Ovary (tissue), 9 donors: ENCODE measurements around the gene PLSCR5. TPM values are rescaled to one million over a fixed set of nuclear protein-coding genes. Genes with fewer than 3 reads are reported as not detected.

Experiments used
- DNase-seq, 5 donors: peaks; one replicate each; pipeline ENCODE4 v3.0.0-alpha.2; 2019 to 2020
- H3K27ac ChIP-seq, 2 donors: fragments of 200-600 bp; one replicate each; pipeline versions ENCODE4 v1.5.1 to v1.8.0; 2019 to 2022
- H3K27me3 ChIP-seq: fragments of 200-600 bp; one replicate; pipeline ENCODE4 v1.8.0; 2022
- H3K36me3 ChIP-seq: fragments of 200-600 bp; sonication (generic); one replicate; pipeline ENCODE4 v1.5.1; 2019
- H3K4me1 ChIP-seq: one replicate; pipeline ENCODE4 v1.8.1; 2013; ENCODE audit warnings: mild to moderate bottlenecking, moderate library complexity; ENCODE audit not compliant: insufficient read depth
- H3K4me3 ChIP-seq: fragments of 200-600 bp; sonication (generic); one replicate; pipeline ENCODE4 v1.5.1; 2017
- H3K9me3 ChIP-seq, 2 donors: fragments of 200-600 bp in 1 of 2; sonication (generic) in 1 of 2; one replicate each; pipeline versions ENCODE4 v1.5.1 to v1.8.1; 2013 to 2019; ENCODE audit warnings: mild to moderate bottlenecking in 1 of 2, moderate library complexity in 1 of 2
- EP300 ChIP-seq: sonication (generic); formaldehyde crosslinking; IDR thresholded peaks from one replicate; pipeline ENCODE4 v1.6.1; 2017; ENCODE audit warnings: antibody characterized with exemption
- POLR2A ChIP-seq: fragments of 450-650 bp; IDR thresholded peaks from one replicate; pipeline ENCODE4 v1.6.1; 2017; ENCODE audit warnings: antibody characterized with exemption, mild to moderate bottlenecking, moderate library complexity
- WGBS, 3 donors: extraction: QIAGEN DNeasy Blood & Tissue Kit in 1 of 3; methylation state at CpG; one replicate each; pipeline versions ENCODE4 v1.1.5 to v1.1.7; 2013 to 2017; 5-methylcytosine and 5-hydroxymethylcytosine counted together
- intact Hi-C, 4 donors: fragments of 100-400 bp; cut with DNase I; formaldehyde crosslinking; loops; one replicate each; pipeline versions ENCODE4 v1.11.0 to v1.15.1; 2022 to 2023
- polyA plus RNA-seq, 2 donors: library from polyadenylated mRNA; stranded (reverse); fragments of 200-250 nt in 1 of 2; fragments of 350-450 nt in 1 of 2; fragmentation: Illumina TruSeq in 1 of 2; extraction: RNeasy Lipid Tissue Mini Kit (QIAGEN cat#74804) in 1 of 2; gene quantifications; one replicate each; pipeline ENCODE4 v1.2.3, GENCODE V29; 2013 to 2014
- total RNA-seq, 7 donors: library from RNA; depleted of rRNA in 2 of 7; stranded (reverse); fragments of >200 nt in 2 of 7; fragmentation: NEBNext Ultra II Directional in 3 of 7; extraction: Animal tissue kit (Norgen Biotek cat#: 25700) in 3 of 7; gene quantifications; one replicate each; pipeline versions ENCODE4 v1.1.0 to v1.2.4, GENCODE V29; 2016 to 2023
- TF ChIP-seq, protein P1 (sequence below), 3 donors: fragments of 450-650 bp in 2 of 3; fragments of 200-600 bp in 1 of 3; IDR thresholded peaks; one replicate each; pipeline versions ENCODE4 v1.5.1 to v1.8.0; 2016 to 2022; ENCODE audit warnings: antibody characterized with exemption in 3 of 3, mild to moderate bottlenecking in 1 of 3
- donor health status: DM: no; HTN: no; CAD: no; lungs with moderate emphysema.
- donor health status: DM: no; HTN: no; CAD: no.
- donor health status: Bipolar disorder and iron deficiency.
- donor health status: DM: yes; HTN: yes; CAD: no.
- donor health status: DM: no; HTN: no; CAD: no.
- donor health status: DM: yes; HTN: yes; CAD: no.

PLSCR5 gene
- total and polyA plus RNA-seq, 9 donors: not detected

DNA sequence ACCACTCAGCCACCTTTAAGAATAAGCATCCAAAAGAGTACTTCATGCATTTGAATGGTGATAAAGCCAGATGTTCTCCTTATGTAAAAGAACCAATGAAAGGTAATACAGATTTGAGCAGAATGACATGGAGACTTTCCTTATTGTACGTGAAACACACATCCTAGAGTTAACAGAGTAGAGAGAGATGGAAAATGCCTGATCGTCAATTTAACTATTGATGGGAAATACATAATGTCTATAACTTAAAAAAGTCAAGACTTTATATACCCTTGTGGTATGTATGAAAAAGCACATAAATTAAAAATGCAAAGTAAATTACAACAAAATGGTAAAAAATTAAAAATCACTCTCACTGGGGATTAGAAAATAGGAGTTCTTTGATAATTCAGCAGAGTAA lies 31.7 kb upstream of the PLSCR5 start:
- Histone ChIP-seq H3K9me3 (no peaks in the 10 kb centered on the region), H3K27me3 (no peaks in the 10 kb centered on the region), H3K36me3 (no peaks in the 10 kb centered on the region), H3K4me3 (no peak overlapping the region), H3K4me1 (no peaks in the 10 kb centered on the region), H3K27ac (no peak overlapping the region)
- no peak for TF ChIP-seq EP300
- TF ChIP-seq POLR2A: no peak
- TF ChIP-seq, protein P1, sequence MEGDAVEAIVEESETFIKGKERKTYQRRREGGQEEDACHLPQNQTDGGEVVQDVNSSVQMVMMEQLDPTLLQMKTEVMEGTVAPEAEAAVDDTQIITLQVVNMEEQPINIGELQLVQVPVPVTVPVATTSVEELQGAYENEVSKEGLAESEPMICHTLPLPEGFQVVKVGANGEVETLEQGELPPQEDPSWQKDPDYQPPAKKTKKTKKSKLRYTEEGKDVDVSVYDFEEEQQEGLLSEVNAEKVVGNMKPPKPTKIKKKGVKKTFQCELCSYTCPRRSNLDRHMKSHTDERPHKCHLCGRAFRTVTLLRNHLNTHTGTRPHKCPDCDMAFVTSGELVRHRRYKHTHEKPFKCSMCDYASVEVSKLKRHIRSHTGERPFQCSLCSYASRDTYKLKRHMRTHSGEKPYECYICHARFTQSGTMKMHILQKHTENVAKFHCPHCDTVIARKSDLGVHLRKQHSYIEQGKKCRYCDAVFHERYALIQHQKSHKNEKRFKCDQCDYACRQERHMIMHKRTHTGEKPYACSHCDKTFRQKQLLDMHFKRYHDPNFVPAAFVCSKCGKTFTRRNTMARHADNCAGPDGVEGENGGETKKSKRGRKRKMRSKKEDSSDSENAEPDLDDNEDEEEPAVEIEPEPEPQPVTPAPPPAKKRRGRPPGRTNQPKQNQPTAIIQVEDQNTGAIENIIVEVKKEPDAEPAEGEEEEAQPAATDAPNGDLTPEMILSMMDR (IDR thresholded peaks at IDR 0.05): no peak
- no peak for DNase-seq
- intact Hi-C loops: no loop called here
- WGBS, 3 donors: 90 to 93% (median 91%) methylated on average over 2 of the region's 2 CpGs

DNA sequence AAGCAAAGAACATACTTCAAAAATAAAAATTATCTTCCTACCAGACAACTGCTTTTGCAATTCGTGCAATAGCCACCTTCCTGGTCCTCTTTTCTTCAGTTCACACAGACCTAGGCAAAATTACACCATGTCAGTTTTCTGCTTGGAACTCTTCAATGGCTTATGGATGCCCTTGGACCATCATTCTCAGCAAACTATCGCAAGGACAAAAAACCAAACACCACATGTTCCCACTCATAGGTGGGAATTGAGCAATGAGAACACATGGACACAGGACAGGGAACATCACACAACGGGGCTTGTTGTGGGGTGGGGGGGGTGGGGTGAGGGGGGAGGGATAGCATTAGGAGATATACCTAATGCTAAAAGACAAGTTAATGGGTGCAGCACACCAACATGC lies 29.2 kb upstream of the PLSCR5 start:
- Histone ChIP-seq H3K36me3 (no peaks in the 10 kb centered on the region), H3K9me3 (no peaks in the 10 kb centered on the region), H3K4me1 (no peaks in the 10 kb centered on the region), H3K4me3 (no peak overlapping the region), H3K27me3 (no peaks in the 10 kb centered on the region), H3K27ac (no peak overlapping the region)
- no peak for DNase-seq
- 67 to 78% (median 77%) methylated on average over 3 of the region's 3 CpGs for WGBS, 3 donors
- intact Hi-C loops: no loop called here
- TF ChIP-seq EP300 (no peak), POLR2A (no peak)
- TF ChIP-seq, protein P1 (IDR thresholded peaks at IDR 0.05): no peak

DNA sequence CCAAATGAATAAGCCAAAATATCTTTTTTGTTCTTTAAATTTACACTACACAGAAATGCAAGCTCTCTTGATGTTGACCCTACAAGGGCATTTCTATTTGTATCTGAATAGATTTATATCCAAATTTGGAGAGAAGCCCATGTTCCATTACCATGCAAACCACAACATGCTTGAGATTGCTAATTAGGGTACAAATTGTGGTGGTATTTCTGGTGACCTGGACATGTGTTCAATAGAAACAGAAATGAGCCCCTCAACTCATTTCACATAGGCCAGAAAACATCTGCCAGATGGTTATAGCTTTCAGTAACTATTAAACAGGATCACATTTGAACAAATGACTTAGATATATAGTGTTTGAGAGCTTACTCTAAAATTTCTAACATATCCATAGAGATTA lies 23.5 kb upstream of the PLSCR5 start:
- H3K9me3 ChIP-seq: no peaks in the 10 kb centered on the region
- no peaks in the 10 kb centered on the region for H3K4me1 ChIP-seq
- H3K27me3 ChIP-seq: no peaks in the 10 kb centered on the region
- TF ChIP-seq, protein P1 (IDR thresholded peaks at IDR 0.05): no peak
- TF ChIP-seq POLR2A: no peak
- TF ChIP-seq EP300: no peak
- no peaks in the 10 kb centered on the region for H3K36me3 ChIP-seq
- no peak overlapping the region for H3K4me3 ChIP-seq
- no peak for DNase-seq
- no peak overlapping the region for H3K27ac ChIP-seq
- intact Hi-C loops: no loop called here

DNA sequence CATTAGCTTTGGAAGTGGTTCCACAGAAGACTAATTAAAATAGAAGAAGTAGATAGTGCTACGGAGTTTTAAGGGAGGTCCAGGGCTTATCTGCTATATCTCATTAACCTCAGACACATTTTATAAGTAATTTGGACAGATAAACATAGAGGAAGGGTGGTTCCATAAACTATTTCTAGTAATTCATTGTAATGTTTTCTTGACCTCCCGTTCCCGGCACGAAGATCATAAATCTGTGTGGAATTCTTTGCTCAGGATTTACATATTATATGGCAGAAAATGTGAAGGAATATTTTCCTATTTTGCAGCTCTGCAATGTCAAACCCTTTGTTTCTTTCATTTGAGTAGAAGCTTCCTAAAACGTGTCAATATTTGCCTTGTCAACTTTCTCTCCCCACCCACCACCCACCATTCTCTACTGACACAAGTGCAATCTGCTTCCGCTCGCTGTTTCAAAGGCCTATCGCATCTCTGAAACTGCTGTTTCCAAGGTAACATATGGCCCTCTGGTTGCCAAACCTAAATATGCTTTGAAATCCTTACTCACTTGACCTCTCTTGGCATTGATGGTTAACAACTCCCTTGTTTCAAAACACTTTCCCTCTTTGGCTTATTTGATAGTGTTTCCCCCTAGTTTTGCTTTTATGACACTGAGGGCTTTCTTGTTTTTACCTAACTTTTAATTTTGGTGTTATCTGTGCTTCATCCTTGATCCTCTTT lies 21.4 kb upstream of the PLSCR5 start:
- Histone ChIP-seq H3K27ac (no peak overlapping the region), H3K4me3 (no peak overlapping the region), H3K27me3 (no peaks in the 10 kb centered on the region), H3K9me3 (no peaks in the 10 kb centered on the region), H3K36me3 (no peaks in the 10 kb centered on the region), H3K4me1 (no peaks in the 10 kb centered on the region)
- TF ChIP-seq POLR2A (no peak), EP300 (no peak)
- TF ChIP-seq, protein P1 (IDR thresholded peaks at IDR 0.05): no peak
- intact Hi-C loops: no loop called here
- 67 to 82% (median 81%) methylated on average over 8 of the region's 8 CpGs for WGBS, 3 donors
- DNase-seq: no peak
